Measurements from ENCODE around the gene OSGIN1.

OSGIN1 gene

GRCh38 chr16:83967091-83967490, 14.1 kb downstream of the OSGIN1 start:
- no peak for DNase-seq
- H3K4me3 Mint-ChIP-seq = no peak overlapping the region
- no peaks in the 10 kb centered on the region for H3K36me3 Mint-ChIP-seq (ENCODE audit: low read depth)
- H3K27me3 Mint-ChIP-seq = peaks cover 34% of the 10 kb centered on the region
- no peak overlapping the region for H3K27ac Mint-ChIP-seq
- H3K9me3 Mint-ChIP-seq = no peaks in the 10 kb centered on the region
- H3K4me1 Mint-ChIP-seq (ENCODE audit: low read depth) = peaks cover 4% of the 10 kb centered on the region

- no peak for DNase-seq
- Mint-ChIP-seq H3K27ac (no peak within 1 kb of the TSS), H3K9me3 (no peaks in the 10 kb centered on the region), H3K4me3 (peak within 1 kb of the TSS; percentile 27), H3K27me3 (peaks cover 35% of the 10 kb centered on the region), H3K4me1 (ENCODE audit: low read depth) (peaks cover 4% of the 10 kb centered on the region), H3K36me3 (ENCODE audit: low read depth) (no peaks in the 10 kb centered on the region)
Measured at GRCh38 chr16:83967838-83968305, 14.8 kb downstream of the OSGIN1 start, which contains the start of gene NECAB2. Gene NECAB2, plus strand, starts transcription at chr16:83968244. Its CDS starts 405 bp downstream, at chr16:83968649.

GRCh38 chr16:83968306-83968851, 15.3 kb downstream of the OSGIN1 start:
- H3K36me3 Mint-ChIP-seq (ENCODE audit: low read depth) = no peaks in the 10 kb centered on the region
- peaks cover 35% of the 10 kb centered on the region for H3K27me3 Mint-ChIP-seq
- peaks cover 4% of the 10 kb centered on the region for H3K4me1 Mint-ChIP-seq (ENCODE audit: low read depth)
- H3K9me3 Mint-ChIP-seq = no peaks in the 10 kb centered on the region
- DNase-seq = no peak
- H3K4me3 Mint-ChIP-seq = no peak overlapping the region
- H3K27ac Mint-ChIP-seq = no peak overlapping the region

GRCh38 chr16:83968891-83969649, 16.0 kb downstream of the OSGIN1 start:
- Mint-ChIP-seq H3K27ac (no peak overlapping the region), H3K4me1 (ENCODE audit: low read depth) (peaks cover 4% of the 10 kb centered on the region), H3K4me3 (peak overlapping the region; percentile 15), H3K36me3 (ENCODE audit: low read depth) (no peaks in the 10 kb centered on the region), H3K9me3 (no peaks in the 10 kb centered on the region), H3K27me3 (peaks cover 35% of the 10 kb centered on the region)
- DNase-seq = no peak

GRCh38 chr16:83969771-83970429, 16.9 kb downstream of the OSGIN1 start:
- no peak for DNase-seq
- H3K36me3 Mint-ChIP-seq (ENCODE audit: low read depth) = no peaks in the 10 kb centered on the region
- peaks cover 4% of the 10 kb centered on the region for H3K4me1 Mint-ChIP-seq (ENCODE audit: low read depth)
- H3K27me3 Mint-ChIP-seq = peaks cover 35% of the 10 kb centered on the region
- H3K9me3 Mint-ChIP-seq = no peaks in the 10 kb centered on the region
- no peak overlapping the region for H3K4me3 Mint-ChIP-seq
- no peak overlapping the region for H3K27ac Mint-ChIP-seq

GRCh38 chr16:83970430-83970815, 17.4 kb downstream of the OSGIN1 start:
- no peak overlapping the region for H3K27ac Mint-ChIP-seq
- no peak overlapping the region for H3K4me3 Mint-ChIP-seq
- DNase-seq = no peak
- no peaks in the 10 kb centered on the region for H3K9me3 Mint-ChIP-seq
- H3K36me3 Mint-ChIP-seq (ENCODE audit: low read depth) = no peaks in the 10 kb centered on the region
- peaks cover 35% of the 10 kb centered on the region for H3K27me3 Mint-ChIP-seq
- peaks cover 4% of the 10 kb centered on the region for H3K4me1 Mint-ChIP-seq (ENCODE audit: low read depth)

GRCh38 chr16:83971165-83972130, 18.4 kb downstream of the OSGIN1 start:
- Mint-ChIP-seq H3K27me3 (peaks cover 37% of the 10 kb centered on the region), H3K36me3 (ENCODE audit: low read depth) (no peaks in the 10 kb centered on the region), H3K4me3 (no peak overlapping the region), H3K4me1 (ENCODE audit: low read depth) (peaks cover 4% of the 10 kb centered on the region), H3K9me3 (no peaks in the 10 kb centered on the region), H3K27ac (no peak overlapping the region)
- DNase-seq = no peak

GRCh38 chr16:83972256-83973008, 19.4 kb downstream of the OSGIN1 start:
- H3K4me1 Mint-ChIP-seq (ENCODE audit: low read depth) = peaks cover 4% of the 10 kb centered on the region
- no peaks in the 10 kb centered on the region for H3K36me3 Mint-ChIP-seq (ENCODE audit: low read depth)
- H3K27me3 Mint-ChIP-seq = peaks cover 36% of the 10 kb centered on the region
- no peak overlapping the region for H3K4me3 Mint-ChIP-seq
- DNase-seq = no peak
- no peak overlapping the region for H3K27ac Mint-ChIP-seq
- no peaks in the 10 kb centered on the region for H3K9me3 Mint-ChIP-seq

GRCh38 chr16:83973077-83973476, 20.0 kb downstream of the OSGIN1 start:
- Mint-ChIP-seq H3K36me3 (ENCODE audit: low read depth) (no peaks in the 10 kb centered on the region), H3K4me3 (no peak overlapping the region), H3K27me3 (peaks cover 33% of the 10 kb centered on the region), H3K9me3 (peaks cover 3% of the 10 kb centered on the region), H3K4me1 (ENCODE audit: low read depth) (peaks cover 3% of the 10 kb centered on the region), H3K27ac (no peak overlapping the region)
- DNase-seq = no peak

GRCh38 chr16:83973581-83974385, 20.7 kb downstream of the OSGIN1 start:
- DNase-seq = no peak
- Mint-ChIP-seq H3K4me1 (ENCODE audit: low read depth) (peaks cover 3% of the 10 kb centered on the region), H3K9me3 (peaks cover 9% of the 10 kb centered on the region), H3K27ac (no peak overlapping the region), H3K4me3 (no peak overlapping the region), H3K36me3 (ENCODE audit: low read depth) (no peaks in the 10 kb centered on the region), H3K27me3 (peaks cover 33% of the 10 kb centered on the region)

GRCh38 chr16:83974475-83974874, 21.4 kb downstream of the OSGIN1 start:
- no peak for DNase-seq
- Mint-ChIP-seq H3K27me3 (peaks cover 28% of the 10 kb centered on the region), H3K36me3 (ENCODE audit: low read depth) (no peaks in the 10 kb centered on the region), H3K9me3 (peaks cover 12% of the 10 kb centered on the region), H3K27ac (no peak overlapping the region), H3K4me3 (no peak overlapping the region), H3K4me1 (ENCODE audit: low read depth) (no peaks in the 10 kb centered on the region)

GRCh38 chr16:83975590-83976260, 22.7 kb downstream of the OSGIN1 start:
- no peak for DNase-seq
- Mint-ChIP-seq H3K9me3 (peaks cover 12% of the 10 kb centered on the region), H3K27ac (no peak overlapping the region), H3K4me3 (no peak overlapping the region), H3K27me3 (peaks cover 16% of the 10 kb centered on the region), H3K4me1 (ENCODE audit: low read depth) (no peaks in the 10 kb centered on the region), H3K36me3 (ENCODE audit: low read depth) (no peaks in the 10 kb centered on the region)
